Measurements from ENCODE around the gene GALNTL6.

GALNTL6 gene

GRCh38 chr4:171812665-171813525 lies at the start of gene GALNTL6:
TSS of gene GALNTL6 (plus strand) at chr4:171813404.
- DNase-seq (ENCODE audit: low read depth) = no peak

- DNase-seq (ENCODE audit: low read depth) = no peak
These were observed 47.7 kb upstream of the GALNTL6 start for GRCh38 chr4:171765514-171765913.

GRCh38 chr4:171774642-171775190 lies 38.5 kb upstream of the GALNTL6 start:
- no peak for DNase-seq (ENCODE audit: low read depth)

- no peak for DNase-seq (ENCODE audit: low read depth)
These were observed 33.9 kb upstream of the GALNTL6 start for GRCh38 chr4:171779301-171779700.

GRCh38 chr4:171785388-171785787 lies 27.8 kb upstream of the GALNTL6 start:
- no peak for DNase-seq (ENCODE audit: low read depth)

GRCh38 chr4:171793723-171794122 lies 19.5 kb upstream of the GALNTL6 start:
- no peak for DNase-seq (ENCODE audit: low read depth)

GRCh38 chr4:171794528-171794927 lies 18.7 kb upstream of the GALNTL6 start:
- no peak for DNase-seq (ENCODE audit: low read depth)

GRCh38 chr4:171809854-171810253 lies 3.4 kb upstream of the GALNTL6 start:
- DNase-seq (ENCODE audit: low read depth) = no peak

GRCh38 chr4:171812333-171812664 lies 905 bp upstream of the GALNTL6 start:
- DNase-seq (ENCODE audit: low read depth) = no peak

GRCh38 chr4:171813526-171814250 lies 484 bp downstream of the GALNTL6 start:
- DNase-seq (ENCODE audit: low read depth) = no peak

GRCh38 chr4:171814545-171814944 lies 1.3 kb downstream of the GALNTL6 start:
- DNase-seq (ENCODE audit: low read depth) = no peak

GRCh38 chr4:171817026-171817425 lies 3.8 kb downstream of the GALNTL6 start:
- no peak for DNase-seq (ENCODE audit: low read depth)

- DNase-seq (ENCODE audit: low read depth) = no peak
These were observed 21.4 kb downstream of the GALNTL6 start for GRCh38 chr4:171834640-171835039.

- no peak for DNase-seq (ENCODE audit: low read depth)
These were observed 30.3 kb downstream of the GALNTL6 start for GRCh38 chr4:171843456-171843855.

GRCh38 chr4:171846232-171846631 lies 33.0 kb downstream of the GALNTL6 start:
- no peak for DNase-seq (ENCODE audit: low read depth)

- no peak for DNase-seq (ENCODE audit: low read depth)
These were observed 33.7 kb downstream of the GALNTL6 start for GRCh38 chr4:171846893-171847292.

- no peak for DNase-seq (ENCODE audit: low read depth)
These were observed 34.5 kb downstream of the GALNTL6 start for GRCh38 chr4:171847751-171848150.

- no peak for DNase-seq (ENCODE audit: low read depth)
These were observed 36.5 kb downstream of the GALNTL6 start for GRCh38 chr4:171849686-171850222.

- no peak for DNase-seq (ENCODE audit: low read depth)
These were observed 38.1 kb downstream of the GALNTL6 start for GRCh38 chr4:171851295-171851694.

GRCh38 chr4:171857302-171858012 lies 44.3 kb downstream of the GALNTL6 start:
- DNase-seq (ENCODE audit: low read depth) = no peak

GRCh38 chr4:171875291-171875690 lies 62.1 kb downstream of the GALNTL6 start:
- no peak for DNase-seq (ENCODE audit: low read depth)

GRCh38 chr4:171876636-171877035 lies 63.4 kb downstream of the GALNTL6 start:
- no peak for DNase-seq (ENCODE audit: low read depth)
